ENCODE measurements around the gene ABCC1.

DNA sequence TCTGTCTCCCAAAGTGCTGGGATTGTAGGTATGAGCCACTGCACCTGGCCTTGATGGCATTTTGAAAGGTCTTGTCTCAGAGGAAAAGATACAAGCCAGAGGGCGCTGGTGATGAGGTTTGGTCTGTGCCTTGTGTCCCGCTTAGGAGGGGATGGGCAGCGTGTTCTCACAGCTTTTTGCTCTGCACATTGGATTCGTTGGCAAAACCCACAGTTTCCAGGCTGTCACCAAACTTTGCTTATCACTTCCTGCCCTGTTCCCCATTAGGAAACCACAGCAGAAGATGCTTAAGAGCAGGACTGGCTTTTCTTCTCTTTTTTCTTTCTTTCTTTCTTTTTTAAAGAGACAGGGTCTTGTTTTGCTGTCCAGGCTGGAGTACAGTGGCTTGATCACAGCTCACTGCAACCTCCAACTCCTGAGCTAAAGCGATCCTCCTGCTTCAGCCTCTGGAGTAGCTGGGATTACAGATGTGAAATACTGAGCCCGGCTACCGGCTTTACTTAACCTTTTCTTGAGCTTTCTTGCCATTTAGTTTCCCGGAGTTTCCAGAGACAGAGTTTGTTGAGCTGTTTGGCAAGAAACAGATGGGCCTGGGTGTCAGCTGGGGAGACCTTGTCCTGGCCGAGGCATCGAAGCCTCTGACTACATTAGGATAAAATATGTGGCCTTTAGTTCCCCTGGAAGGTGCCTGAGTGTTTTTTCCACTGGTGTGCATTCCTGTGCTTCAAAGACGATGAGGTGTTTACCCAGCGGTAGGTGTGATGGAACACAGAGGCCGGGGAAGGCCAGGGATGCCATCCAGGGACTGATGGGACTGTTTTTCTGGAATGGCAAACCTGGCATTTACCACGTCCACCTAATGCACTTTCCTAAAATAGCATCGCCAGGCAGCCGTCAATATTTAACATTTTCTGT is 112.9 kb downstream of the ABCC1 start:
- TF ChIP-seq, protein P1, sequence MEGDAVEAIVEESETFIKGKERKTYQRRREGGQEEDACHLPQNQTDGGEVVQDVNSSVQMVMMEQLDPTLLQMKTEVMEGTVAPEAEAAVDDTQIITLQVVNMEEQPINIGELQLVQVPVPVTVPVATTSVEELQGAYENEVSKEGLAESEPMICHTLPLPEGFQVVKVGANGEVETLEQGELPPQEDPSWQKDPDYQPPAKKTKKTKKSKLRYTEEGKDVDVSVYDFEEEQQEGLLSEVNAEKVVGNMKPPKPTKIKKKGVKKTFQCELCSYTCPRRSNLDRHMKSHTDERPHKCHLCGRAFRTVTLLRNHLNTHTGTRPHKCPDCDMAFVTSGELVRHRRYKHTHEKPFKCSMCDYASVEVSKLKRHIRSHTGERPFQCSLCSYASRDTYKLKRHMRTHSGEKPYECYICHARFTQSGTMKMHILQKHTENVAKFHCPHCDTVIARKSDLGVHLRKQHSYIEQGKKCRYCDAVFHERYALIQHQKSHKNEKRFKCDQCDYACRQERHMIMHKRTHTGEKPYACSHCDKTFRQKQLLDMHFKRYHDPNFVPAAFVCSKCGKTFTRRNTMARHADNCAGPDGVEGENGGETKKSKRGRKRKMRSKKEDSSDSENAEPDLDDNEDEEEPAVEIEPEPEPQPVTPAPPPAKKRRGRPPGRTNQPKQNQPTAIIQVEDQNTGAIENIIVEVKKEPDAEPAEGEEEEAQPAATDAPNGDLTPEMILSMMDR (IDR thresholded peaks at IDR 0.05) = no peak
- no peak for TF ChIP-seq ZFX (IDR thresholded peaks at IDR 0.05; ENCODE audit: borderline replicate concordance)

Data from 22Rv1 (cell line).